NCI-H1436 (cell line): ENCODE data around the gene TAF11L13.
"Not testable (repeated sequence)": the region's sequence is repeated elsewhere in the genome, so short reads cannot be mapped to it uniquely, and the experiment has no call there.

Experiments used
- DNase-seq: peaks from one replicate; lab custom pipeline; 2025; lab: John Stamatoyannopoulos, UW

Gene TAF11L13

DNA sequence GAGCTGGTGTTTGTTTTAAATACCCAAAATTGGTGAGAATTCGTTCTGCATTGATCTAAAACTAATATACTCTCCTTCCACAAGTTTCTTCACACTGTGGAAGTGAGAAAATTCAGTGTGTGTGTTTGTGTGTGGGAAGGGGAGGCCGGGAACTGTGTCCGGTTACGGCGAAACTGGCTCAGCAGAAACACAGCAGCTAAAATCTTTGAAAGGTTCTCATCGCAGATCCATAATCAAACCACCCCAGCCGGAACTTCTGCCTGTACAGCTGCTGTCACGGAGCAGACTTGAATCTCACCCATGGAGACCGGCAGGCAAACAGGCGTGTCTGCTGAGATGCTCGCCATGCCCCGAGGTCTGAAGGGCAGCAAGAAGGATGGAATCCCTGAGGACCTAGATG, at the start of gene TAF11L13:
Gene TAF11L13 (plus strand): TSS at position 301 of the 400 bp plus-strand sequence.
- DNase-seq, result not testable (repeated sequence)

DNA sequence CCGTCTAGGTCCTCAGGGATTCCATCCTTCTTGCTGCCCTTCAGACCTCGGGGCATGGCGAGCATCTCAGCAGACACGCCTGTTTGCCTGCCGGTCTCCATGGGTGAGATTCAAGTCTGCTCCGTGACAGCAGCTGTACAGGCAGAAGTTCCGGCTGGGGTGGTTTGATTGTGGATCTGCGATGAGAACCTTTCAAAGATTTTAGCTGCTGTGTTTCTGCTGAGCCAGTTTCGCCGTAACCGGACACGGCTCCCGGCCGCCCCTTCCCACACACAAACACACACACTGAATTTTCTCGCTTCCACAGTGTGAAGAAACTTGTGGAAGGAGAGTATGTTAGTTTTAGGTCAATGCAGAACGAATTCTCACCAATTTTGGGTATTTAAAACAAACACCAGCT, 46.2 kb upstream of the TAF11L13 start, which contains the start of gene TAF11L7:
Gene TAF11L7 (minus strand): TSS at position 101 of the 400 bp plus-strand sequence.
- DNase-seq, result not testable (repeated sequence)

DNA sequence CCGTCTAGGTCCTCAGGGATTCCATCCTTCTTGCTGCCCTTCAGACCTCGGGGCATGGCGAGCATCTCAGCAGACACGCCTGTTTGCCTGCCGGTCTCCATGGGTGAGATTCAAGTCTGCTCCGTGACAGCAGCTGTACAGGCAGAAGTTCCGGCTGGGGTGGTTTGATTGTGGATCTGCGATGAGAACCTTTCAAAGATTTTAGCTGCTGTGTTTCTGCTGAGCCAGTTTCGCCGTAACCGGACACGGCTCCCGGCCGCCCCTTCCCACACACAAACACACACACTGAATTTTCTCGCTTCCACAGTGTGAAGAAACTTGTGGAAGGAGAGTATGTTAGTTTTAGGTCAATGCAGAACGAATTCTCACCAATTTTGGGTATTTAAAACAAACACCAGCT, 41.0 kb upstream of the TAF11L13 start, which contains the start of gene TAF11L8:
Gene TAF11L8 (minus strand): TSS at position 101 of the 400 bp plus-strand sequence.
- DNase-seq, result not testable (repeated sequence)

DNA sequence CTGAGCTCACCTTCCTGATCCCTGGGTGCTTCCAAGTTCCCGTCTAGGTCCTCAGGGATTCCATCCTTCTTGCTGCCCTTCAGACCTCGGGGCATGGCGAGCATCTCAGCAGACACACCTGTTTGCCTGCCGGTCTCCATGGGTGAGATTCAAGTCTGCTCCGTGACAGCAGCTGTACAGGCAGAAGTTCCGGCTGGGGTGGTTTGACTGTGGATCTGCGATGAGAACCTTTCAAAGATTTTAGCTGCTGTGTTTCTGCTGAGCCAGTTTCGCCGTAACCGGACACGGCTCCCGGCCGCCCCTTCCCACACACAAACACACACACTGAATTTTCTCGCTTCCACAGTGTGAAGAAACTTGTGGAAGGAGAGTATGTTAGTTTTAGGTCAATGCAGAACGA, 37.6 kb upstream of the TAF11L13 start, which contains the start of gene TAF11L9:
Gene TAF11L9 (minus strand): TSS at position 140 of the 400 bp plus-strand sequence.
- DNase-seq, result not testable (repeated sequence)

GRCh38 chr5:17597728-17598127, 34.2 kb upstream of the TAF11L13 start, which contains the start of gene TAF11L10:
TSS of gene TAF11L10 (minus strand) at chr5:17597828.
- DNase-seq, result not testable (repeated sequence)

- DNase-seq, result not testable (repeated sequence)
Measured at GRCh38 chr5:17603880-17604279, 28.0 kb upstream of the TAF11L13 start, which contains the start of gene TAF11L11. TSS of gene TAF11L11 (plus strand) at chr5:17604183.

- no peak for DNase-seq
Measured at GRCh38 chr5:17604951-17605350, 26.9 kb upstream of the TAF11L13 start.

GRCh38 chr5:17607461-17607860, 24.4 kb upstream of the TAF11L13 start:
- DNase-seq, result not testable (repeated sequence)

DNA sequence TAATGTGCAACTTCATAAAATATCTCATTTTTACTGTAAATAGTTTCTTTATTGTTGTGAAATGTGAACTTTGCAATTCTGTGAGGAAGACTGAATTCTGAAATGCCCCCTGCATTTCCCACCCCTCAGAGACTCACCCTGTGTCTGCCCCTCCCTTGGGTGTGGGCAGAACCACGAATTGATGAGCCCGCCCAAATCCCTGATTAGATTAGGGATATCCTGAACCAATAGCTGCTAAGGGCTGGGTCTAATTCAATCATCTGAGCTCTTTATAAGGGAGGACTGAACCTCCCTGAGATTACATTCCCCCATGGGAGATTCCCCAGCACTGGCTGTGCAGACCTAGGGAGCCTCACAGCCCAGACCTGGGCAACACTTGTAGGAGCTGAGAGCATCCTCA, 21.8 kb upstream of the TAF11L13 start, which contains the start of gene TAF11L12:
Gene TAF11L12 (plus strand): TSS at position 301 of the 400 bp plus-strand sequence.
- DNase-seq, result not testable (repeated sequence)

DNA sequence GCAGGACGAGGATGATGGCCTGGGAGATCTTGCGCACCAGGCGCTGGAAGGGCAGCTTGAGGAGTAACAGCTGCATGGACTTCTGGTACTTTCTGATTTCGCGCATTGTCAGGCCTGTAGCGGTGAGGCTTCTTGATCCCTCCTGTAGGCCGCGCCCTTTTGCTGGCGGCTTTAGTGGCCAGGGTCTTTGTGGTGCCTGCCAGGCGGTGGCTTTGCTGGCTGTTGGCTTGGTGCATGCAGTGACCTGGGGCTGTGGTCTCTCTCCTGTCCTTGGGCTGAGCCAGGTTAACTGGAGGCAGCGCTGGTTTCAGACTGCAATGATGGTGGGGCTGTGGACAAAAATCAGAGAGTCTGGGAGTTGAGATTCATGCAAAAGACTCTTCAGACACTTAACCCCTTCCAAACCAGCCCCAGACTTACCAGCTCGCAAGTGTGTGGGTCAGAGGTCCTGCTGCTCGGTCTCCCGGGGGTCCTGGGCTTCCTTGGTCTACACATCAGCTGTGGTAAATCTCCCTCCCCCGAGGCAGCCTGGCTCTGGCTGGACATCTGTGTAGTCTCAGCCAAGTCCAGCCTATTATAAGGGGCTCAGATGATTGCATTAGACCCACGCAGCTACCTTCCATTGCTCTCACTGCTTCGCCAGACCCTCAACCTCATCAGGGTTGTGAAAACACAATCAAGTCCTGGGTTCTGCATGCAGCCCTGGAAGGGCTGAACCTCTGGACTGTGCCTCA, 16.8 kb upstream of the TAF11L13 start:
- no peak for DNase-seq

- DNase-seq, result no peak
Measured at GRCh38 chr5:17619354-17619753, 12.5 kb upstream of the TAF11L13 start.

DNA sequence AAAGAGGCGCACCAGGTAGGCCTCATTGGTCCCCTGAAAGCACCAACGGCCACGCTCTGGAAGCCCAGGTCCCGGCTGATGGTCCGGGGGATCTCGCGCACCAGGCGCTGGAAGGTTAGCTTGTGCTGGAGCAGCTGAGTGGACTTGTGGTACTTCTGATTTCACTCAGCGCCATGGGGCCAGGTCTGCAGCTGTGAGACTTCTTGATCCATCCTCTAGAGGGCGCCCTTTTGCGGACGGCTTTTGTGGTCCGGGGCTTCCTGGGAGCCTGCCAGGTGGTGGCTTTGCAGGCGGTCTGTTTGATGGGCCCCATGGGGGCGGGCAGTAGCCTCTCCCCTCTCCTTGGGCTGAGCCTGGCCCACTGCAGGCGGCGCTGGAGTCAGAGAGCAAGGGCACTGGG, 11.3 kb upstream of the TAF11L13 start:
- DNase-seq, result peak; percentile 27

GRCh38 chr5:17625686-17626085, 6.2 kb upstream of the TAF11L13 start:
- no peak for DNase-seq

- DNase-seq, result no peak
Measured at GRCh38 chr5:17634160-17634559, 2.3 kb downstream of the TAF11L13 start, which contains the start of gene TAF11L14. TSS of gene TAF11L14 (plus strand) at chr5:17634460.

- DNase-seq, result not testable (repeated sequence)
Measured at GRCh38 chr5:17649232-17649631, 17.3 kb downstream of the TAF11L13 start.

DNA sequence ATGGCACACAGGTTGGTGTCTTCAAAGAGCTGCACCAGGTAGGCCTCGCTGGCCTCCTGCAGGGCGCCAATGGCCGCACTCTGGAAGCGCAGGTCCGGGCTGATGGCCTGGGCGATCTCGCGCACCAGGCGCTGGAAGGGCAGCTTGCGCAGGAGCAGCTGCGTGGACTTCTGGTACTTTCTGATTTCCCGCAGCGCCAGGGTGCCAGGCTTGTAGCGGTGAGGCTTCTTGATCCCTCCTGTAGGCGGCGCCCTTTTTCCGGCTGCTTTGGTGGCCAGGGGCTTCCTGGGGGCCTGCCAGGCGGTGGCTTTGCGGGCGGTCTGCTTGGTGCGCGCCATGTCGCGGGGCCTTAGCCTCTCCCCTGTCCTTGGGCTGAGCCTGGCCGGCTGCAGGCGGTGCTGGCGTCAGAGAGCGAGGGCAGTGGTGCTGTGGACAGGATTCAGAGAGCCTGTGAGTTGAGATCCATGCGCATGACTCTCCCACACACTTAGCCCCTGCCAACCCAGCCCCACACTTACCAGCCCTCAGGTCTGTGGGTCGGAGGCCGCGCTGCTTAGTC, 23.4 kb downstream of the TAF11L13 start:
- not testable (repeated sequence) for DNase-seq

GRCh38 chr5:17655921-17656320, 24.0 kb downstream of the TAF11L13 start:
- no peak for DNase-seq

GRCh38 chr5:17663182-17663581, 31.3 kb downstream of the TAF11L13 start:
- DNase-seq, result no peak

- DNase-seq, result no peak
Measured at GRCh38 chr5:17665836-17666235, 33.9 kb downstream of the TAF11L13 start.

GRCh38 chr5:17666726-17667235, 34.9 kb downstream of the TAF11L13 start:
- no peak for DNase-seq

DNA sequence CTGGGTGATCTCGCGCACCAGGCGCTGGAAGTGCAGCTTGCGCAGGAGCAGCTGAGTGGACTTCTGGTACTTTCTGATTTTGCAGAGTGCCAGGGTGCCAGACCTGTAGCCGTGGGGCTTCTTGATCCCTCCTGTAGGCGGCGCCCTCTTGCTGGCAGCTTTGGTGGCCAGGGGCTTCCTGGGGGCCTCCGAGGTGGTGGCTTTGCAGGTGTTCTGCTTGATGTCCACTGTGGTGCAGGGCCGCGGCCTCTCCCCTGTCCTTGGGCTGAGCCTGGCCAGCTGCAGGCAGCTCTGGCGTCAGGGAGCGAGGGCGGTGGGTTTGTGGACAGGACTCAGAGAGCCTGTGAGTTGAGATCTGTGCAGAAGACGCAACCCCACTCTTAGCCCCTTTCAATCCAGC, 38.5 kb downstream of the TAF11L13 start:
- no peak for DNase-seq

DNA sequence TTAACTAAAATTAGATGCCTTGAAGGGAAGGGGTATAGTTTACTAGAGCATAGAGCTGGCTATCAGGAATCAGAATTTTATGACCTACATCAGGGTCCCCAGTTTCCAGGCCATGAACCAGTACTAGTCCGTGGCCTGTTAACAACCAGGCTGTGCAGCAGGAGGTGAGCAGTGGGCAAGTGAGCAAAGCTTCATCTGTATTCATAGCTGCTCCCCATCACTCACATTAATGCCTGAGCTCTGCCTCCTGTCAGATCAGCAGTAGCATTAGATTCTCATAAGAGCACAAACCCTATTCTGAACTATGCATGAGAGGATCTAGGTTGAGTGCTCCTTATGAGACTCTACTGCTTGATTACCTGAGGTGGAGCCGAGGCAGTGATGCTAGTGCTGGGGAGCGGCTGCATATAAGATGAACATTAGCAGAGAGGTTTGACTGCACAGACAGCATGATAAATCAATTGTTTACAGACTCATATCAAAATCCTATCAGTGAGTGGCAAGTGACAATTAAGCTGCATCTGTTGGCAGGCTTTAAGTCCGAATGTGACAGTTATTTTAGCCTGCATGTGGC, 47.0 kb downstream of the TAF11L13 start:
- DNase-seq, result no peak
